PC-3 (cell line): Measurements from ENCODE around the gene DNAJB11.

Experiments used
- EZH2 ChIP-seq: fragments of 300-600 bp; sonication (generic); IDR thresholded peaks from one replicate; pipeline ENCODE4 v1.6.1; 2017; ENCODE audit warnings: antibody characterized with exemption, mild to moderate bottlenecking, low read length; ENCODE audit not compliant: unreplicated experiment
- TF ChIP-seq, protein P1 (sequence below): fragments of 300-600 bp; sonication (generic); conservative IDR thresholded peaks from 2 replicates; pipeline ENCODE4 v1.5.1; 2017; ENCODE audit warnings: antibody characterized with exemption, low read depth, mild to moderate bottlenecking, low read length

DNA sequence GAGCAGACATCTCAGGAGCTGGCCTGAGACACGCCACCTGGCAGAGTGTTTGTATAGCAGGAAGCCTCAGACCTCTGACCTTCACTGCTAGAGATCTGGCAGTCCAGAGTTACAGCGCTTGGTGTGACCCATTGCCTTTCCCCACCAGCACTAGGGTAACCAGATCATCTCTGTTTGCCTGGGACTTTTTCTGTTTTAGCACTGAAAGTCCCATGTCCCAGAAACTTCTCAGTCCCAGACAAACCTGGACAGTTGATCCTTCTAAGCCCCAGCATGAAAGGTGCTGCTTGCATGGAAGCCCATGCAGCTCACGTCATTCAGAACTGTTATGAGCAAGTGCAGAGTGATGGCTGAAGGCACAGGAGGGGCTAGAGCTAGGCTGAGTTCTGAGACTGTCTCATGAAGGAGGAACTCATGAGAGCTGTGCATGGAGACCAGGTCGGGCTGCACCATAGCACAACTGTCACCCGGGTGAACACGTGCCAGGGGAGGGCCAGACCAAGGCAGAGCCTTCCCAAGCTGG lies 24.1 kb downstream of the DNAJB11 start:
- TF ChIP-seq, protein P1, sequence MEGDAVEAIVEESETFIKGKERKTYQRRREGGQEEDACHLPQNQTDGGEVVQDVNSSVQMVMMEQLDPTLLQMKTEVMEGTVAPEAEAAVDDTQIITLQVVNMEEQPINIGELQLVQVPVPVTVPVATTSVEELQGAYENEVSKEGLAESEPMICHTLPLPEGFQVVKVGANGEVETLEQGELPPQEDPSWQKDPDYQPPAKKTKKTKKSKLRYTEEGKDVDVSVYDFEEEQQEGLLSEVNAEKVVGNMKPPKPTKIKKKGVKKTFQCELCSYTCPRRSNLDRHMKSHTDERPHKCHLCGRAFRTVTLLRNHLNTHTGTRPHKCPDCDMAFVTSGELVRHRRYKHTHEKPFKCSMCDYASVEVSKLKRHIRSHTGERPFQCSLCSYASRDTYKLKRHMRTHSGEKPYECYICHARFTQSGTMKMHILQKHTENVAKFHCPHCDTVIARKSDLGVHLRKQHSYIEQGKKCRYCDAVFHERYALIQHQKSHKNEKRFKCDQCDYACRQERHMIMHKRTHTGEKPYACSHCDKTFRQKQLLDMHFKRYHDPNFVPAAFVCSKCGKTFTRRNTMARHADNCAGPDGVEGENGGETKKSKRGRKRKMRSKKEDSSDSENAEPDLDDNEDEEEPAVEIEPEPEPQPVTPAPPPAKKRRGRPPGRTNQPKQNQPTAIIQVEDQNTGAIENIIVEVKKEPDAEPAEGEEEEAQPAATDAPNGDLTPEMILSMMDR = no peak
- TF ChIP-seq EZH2 = no peak
